Panc1 (cell line): Measurements from ENCODE around the gene APOL4.

Source experiments
- CTCF ChIP-seq: fragments of 450-650 bp; IDR thresholded peaks from 2 replicates; pipeline ENCODE4 v1.5.1; 2017; ENCODE audit warnings: mild to moderate bottlenecking
- POLR2AphosphoS5 ChIP-seq: IDR thresholded peaks from 2 replicates; pipeline ENCODE4 v1.6.1; 2012; ENCODE audit warnings: mild to moderate bottlenecking, low read depth, low read length, moderate library complexity
- SIN3A ChIP-seq: IDR thresholded peaks from 2 replicates; pipeline ENCODE4 v1.6.1; 2012; ENCODE audit warnings: low read depth, mild to moderate bottlenecking, low read length, moderate library complexity, borderline replicate concordance; ENCODE audit not compliant: insufficient read depth

DNA sequence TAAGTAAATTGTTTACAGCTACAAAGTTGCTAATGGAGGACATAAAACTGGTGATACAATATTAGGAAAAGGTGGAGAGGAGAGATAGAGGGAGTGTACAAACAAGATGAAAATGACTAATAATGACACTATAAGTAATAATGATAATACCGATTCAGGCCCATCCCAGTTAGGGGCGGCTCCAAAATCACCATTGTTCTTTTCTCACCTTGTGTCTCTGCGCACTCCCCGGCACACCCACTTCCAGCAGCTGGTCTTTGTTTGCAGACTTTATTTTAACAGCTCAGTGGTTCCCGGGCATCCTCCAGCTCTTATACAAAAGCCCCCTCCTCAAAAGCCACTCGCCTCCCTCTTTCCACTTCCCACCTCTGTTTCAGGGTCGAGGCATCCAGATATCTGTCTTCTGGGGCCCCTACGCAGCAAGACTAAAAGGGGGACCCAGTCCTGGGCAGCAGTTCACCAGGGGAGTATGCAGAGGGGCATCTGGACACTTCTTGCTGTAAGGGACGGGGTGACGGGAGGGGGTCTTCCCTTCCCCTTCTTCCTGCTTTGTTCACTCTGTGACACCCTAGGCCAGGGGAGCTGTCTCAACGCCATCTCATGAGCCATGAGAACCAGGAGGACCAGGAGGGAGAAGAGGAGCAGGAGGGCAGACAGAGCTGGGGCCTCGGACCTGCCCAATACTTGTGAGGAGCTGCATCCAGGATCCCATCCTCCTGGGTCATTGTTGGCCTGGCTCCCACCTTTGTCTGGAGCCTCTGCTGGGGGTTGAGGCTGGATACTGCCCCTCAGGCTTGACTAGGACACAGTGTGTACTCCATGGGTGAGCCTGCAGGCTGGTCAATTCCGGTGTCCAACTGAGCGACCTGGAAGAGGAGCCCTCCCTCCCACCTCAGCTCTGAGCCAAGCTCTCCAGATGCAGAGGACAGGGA lies 35.0 kb upstream of the APOL4 start:
- TF ChIP-seq CTCF, result no peak
- TF ChIP-seq SIN3A, result no peak
- no peak for TF ChIP-seq POLR2AphosphoS5
